GM21825 (cell line): ENCODE measurements around the gene TRAM2.

Source experiments
- ATAC-seq: cut with Tn5 transposase; IDR thresholded peaks from one replicate; pipeline ENCODE4 v1.9.1; 2021; ENCODE audit warnings: mild to moderate bottlenecking, moderate library complexity; ENCODE audit not compliant: unreplicated experiment

The TRAM2 gene

DNA sequence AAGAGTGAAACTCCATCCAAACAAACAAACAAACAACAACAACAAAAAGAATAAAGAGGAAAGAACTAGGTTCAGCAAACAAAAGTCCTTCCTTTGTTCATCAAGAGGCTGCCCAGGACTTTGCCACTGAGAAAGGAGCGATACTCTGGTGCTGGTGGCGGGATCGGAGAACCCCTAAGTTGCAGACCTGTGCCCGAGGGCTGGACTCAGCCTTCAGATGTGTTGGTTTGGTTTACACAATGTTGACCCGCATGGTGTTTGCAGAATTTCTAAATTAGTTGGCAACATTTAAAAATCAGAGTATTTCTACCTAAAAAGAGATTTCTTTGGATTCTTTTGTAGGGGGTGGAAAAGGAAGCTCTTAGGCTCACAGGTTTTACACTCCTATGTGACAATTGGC is 42.5 kb downstream of the TRAM2 start:
- ATAC-seq = no peak

DNA sequence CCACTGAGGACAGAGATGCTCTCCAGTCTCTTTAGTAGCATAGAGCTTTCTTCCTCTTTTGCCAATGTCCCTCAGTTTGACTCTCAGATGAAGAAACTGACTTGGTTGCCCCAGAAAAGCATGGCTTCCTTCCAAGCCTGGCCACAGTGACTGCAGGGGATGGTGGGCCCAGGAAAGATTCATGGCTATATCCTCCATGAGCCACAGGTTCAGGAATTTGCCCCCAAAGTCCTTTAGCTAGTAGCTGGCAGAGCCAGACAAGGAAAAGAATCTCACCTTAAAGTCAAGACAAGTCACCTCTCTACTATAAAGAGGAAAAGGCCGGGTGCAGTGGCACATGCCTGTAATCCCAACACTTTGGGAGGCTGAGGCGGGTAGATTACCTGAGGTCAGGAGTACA is 43.4 kb downstream of the TRAM2 start:
- no peak for ATAC-seq

DNA sequence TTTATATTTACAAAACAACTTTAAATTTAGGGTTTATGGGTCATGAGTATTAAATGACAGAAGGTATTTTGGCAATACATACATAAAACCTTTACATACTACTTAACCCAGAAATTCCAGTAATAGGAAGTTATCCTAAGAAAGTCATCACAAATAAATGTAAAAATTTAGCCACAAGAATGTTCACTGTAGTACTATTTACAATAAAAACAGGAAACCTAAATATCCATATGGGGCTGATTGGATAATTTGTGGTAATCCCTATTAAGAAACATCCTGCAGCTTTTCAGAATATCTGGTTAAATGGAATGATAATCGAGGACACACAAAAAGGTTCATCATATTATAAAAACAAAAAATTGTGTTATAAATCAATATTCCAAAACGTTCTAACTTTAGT is 44.4 kb downstream of the TRAM2 start:
- no peak for ATAC-seq

DNA sequence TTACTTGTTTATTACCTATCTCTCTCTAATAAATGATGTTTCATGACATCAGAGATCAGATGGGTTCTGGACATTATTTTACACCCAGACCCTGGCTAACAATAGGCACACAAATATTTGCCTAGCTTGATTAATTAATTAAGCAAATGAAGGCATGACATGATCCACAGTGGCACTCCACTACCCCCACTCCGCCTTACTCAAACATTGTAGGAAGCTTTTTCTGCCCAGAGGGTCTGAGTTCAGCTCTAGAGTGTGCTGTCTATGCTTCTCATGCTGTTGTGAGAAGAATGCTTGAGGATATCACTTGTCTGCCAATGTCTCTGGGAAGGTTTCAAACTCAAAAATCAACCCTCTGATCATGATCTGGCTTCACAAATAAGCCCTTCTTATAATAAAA is 45.0 kb downstream of the TRAM2 start:
- no peak for ATAC-seq

DNA sequence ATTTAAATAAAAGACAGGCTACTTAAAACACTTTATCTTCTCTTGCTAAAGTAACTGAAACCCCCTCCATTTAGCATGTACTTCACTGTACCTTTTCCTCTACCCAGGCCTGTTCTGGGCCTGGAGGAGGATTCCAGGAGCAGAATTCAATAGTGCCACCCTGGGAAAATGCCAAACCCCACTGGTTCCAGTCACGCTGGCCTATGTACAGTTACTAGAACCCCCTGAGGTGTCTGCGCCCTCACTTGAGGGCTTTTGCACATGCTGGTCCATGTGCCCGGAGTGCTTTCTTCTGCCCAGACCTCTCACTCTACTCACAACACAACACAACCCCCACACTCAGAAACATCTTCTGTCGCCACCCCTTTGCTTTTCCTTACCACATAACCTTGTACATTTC is 45.5 kb downstream of the TRAM2 start:
- no peak for ATAC-seq

DNA sequence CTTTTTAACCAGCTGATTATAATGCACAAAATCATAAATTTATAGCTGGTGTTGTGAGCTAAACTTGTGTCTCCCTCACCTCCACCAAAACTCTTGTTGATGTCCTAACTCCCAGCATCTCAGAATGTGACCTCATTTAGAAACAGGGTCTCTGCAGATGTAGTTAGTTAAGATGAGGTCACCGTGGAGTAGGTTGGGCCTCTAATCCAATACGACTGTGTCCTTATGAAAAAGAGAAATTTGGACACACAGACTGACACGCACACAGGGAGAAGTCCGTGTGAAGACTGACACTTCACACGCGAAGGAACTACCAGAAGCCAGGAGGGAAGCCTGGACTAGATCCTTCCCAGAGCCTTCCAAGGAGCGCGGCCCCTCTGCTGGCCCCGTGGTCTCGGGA is 46.5 kb downstream of the TRAM2 start:
- no peak for ATAC-seq

DNA sequence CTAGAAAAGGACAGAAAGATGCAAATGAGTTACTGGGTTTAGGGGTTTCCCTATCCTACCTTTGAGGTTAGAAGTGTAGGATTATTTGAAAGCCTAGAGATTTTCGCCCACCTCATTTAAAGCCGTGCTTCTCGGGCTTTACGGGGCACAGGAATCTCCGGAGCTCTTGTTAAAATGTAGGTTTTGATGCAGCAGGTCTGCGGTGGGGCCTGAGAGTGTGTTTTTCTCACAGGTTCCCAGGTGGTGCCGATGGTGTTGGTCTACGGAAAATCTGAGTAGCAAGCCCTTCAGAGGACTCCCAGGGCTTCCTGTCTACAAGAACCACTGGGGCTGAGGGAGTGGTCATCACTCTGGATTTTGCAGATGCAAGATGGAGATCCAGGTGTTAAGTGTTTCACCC is 47.5 kb downstream of the TRAM2 start:
- ATAC-seq = no peak

DNA sequence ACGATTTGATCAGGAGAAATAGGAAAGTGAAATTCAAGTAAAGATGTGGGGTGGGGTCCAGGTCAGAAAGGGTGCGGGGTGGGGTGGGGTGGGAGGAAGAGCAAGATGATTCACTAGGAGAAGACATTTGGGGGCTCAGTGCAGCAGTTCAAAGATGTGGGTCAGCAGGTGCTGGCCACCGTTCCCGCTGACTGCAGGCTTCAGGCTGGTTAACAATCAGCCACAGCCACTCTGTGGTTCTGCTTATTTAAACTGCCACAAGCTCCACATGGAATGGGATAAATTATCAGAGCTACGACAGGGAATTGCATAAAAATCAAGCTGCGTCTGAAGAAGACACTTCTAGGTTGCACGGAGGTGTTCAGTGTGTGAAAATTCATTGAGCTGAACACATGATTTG is 49.4 kb downstream of the TRAM2 start:
- ATAC-seq = no peak

DNA sequence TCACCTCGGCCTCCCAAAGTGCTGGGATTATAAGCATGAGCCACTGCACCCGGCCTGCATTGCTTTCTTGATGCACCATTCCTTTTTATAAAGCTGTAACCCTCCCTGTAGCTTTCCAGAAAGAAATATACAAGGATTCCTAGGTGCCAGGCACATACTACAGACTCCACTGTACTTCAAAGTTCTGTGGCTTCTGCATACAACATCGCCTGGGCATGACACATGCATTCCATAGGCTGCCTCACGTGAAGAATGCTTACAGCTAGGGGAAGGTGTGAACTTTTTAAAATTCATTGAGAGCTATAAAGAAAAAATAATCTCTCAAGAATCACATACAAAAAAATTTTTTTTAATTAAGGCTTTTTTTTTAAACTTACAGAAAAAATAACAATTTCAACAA is 50.2 kb downstream of the TRAM2 start:
- ATAC-seq = no peak

DNA sequence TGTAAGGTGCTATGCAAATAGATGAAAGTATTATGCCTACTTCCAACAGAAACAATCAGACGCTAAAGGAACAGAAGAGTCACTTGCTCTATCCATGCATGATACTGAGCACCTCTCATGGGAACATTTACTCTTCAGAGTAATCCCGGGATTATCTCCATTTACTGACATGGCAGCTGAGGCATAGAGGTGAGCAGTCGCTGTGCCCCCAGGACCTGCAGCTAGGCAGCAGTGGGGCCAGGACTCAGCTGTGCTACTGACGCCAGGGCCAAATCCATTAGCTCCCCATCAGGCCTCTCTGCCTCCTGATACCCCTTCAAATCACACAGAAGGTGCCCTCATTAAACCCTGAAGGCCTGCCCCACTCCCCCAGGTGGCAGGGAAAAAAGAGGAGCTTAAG is 51.9 kb downstream of the TRAM2 start:
- no peak for ATAC-seq

DNA sequence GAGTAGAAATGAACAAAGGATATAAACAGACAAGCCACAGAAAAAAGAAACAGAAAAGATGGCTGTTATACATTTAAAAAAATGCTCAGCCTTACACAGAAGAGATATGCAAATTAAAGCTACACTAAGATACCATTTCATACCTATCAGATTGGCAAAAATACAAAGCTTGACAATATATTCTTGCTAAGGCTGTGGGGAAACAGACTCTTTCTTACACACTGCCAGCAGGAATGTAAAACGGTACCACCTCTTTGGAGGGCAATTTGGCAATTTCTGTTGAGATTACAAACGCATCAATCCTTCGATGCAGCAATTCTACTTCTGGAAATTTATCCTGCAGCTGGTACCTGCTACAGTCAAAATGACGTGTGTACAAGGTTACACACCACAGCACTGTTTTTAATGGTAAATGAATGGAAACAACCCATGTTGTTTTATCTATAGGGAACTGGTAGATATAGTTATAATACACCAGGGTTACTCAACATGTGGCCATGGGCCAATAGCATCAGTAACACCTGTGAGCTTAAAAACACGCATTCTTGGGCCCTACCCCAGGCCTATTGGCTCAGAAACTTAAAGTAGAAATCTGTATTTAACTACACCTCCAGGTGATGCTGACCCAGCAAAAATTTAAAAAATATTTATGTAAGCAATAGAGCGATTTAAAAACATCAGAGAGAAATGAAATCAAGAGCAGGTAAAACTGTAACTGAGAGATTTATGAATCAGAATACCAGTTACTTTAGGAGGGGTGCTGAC is 53.3 kb downstream of the TRAM2 start:
- ATAC-seq = no peak

DNA sequence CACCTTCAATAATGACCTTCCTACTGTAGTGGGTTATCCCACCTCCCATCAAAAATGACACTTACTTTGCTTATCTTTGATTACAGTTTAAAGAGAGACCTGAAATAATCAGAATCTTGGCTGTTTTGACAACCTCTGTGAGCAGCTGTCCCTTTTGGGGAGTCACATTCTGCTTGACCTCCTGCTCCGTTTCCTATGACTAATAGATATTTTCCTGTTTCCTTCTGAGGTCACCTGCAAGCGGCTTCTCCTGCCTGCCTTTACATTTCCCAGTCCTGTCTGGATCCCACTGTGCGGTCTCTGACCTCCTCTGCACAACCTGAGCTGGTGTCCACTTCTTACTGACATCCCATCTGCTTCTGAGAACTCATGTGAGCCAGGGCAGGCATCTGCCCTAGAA is 54.2 kb downstream of the TRAM2 start:
- no peak for ATAC-seq

DNA sequence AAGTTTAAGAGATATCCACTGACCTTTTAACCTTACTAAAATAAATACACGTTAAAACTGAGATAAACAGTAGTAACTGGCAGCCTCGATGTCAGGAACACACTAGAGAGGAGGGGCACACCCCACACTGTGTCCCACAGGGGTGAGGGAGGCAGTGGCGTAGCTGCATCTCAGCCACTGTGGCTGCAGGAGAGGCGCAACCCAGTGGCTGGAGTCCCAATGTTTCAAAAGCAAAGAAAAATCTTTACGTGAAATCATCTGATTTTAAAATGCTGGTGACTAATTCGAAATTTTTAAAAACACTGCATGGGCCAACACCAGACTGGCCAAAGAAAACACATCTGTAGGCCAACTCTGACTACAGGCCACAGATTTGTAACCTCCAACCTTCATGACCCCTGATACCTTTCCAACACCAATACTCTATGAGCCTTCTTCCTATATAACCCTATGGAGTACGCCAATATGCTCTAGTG is 54.7 kb downstream of the TRAM2 start:
- ATAC-seq = no peak

DNA sequence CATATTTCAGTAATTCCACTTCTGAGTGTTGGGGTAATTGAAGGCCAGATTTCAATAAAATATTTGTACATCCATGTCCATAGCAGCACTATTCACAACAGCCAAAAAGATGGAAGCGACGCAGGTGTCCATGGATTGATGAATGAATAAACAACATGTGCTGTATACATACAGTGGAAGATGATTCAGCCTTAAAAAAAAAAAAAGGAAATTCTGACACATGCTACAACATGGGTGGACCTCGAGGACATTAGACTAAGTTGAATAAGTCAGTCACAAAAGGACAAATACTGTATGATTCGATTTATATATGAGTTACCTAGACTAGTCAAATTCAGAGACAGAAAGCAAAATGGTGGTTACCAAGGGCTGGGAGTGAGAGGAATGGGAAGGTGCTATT is 57.2 kb downstream of the TRAM2 start:
- no peak for ATAC-seq

DNA sequence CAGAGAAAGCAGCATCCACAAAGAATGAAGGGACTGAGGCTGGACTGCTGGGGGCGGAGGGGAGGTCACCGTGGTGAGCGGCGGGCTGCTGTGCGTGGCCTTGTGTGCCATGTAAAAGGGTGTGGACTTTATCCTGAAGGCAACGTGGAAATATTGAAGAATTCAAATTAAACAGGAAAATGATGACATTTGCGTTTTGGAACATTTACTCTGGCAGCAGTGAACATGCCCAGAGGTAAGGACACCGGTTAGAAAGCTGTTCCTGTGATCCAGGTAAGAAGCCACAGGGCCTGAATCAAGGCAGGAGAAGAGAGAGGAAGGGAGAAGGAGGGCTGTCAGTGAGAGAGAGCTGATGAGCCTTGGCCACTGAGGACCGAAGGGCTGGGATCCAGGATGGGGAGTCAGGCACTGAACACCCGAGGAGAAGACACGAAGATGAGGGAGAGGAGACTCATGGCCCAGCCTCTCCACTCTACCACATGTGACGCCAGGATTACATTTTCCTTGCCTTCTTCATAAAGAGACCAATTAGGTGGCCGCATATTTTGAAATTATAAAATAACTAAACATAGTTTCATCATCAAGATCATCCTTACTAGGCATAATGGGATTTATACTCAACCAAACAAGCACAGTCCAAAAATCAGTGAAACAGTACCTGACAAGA is 58.4 kb downstream of the TRAM2 start:
- no peak for ATAC-seq

DNA sequence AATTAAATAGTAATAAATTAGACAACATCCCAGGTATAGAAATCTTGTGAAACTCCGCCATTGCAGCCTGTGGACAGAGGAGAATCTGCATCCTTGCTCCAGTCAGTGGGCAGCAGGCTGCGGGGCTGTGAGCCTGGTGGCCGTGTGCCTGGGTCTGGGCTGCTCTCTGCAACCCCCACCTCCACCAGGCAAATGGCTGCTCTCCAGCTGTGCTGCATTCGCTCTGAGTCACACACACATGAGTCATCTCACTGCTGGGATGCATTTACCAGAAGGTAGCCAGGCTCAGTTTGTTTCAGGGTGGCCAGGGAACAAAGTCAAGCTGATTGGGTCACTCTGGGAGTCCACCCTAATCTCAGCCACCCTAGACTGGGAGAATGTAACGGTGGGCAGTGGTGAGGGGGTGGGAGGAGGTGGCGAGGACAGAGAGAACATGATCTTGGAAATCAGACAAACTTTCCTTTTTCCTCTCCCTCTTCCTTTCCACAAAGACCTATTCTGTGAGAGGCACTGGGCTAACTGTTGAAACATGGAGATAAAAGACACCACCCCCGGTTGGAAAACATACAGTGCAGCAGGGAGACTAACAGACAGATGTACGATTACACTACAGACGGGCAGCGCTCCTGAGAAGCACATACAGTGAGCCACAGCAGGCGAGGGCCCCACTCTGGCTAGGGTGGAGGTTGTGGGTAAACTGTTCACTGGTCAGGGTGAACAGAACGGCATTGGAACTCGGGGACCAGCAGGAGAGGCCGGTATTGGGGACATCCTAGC is 59.2 kb downstream of the TRAM2 start:
- peak; percentile 96 for ATAC-seq

DNA sequence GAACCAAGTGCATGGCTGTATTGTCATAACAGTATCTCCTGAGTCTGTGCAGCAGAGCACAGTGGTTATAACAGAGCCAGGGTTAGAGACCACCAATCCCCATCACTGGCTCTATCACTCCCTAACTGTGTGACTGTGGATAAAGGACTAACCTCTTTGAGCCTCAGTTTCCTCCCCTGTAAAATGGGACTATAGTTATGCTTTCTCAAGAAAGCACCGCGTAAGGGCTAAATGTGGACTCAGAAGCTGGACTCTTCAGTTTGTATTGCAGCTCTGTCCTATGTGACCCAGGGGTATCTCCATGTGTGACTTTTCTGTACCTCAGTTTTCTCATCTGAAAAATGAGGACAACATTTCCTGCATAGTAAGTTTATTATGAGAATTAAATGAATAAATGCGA is 59.9 kb downstream of the TRAM2 start:
- no peak for ATAC-seq

DNA sequence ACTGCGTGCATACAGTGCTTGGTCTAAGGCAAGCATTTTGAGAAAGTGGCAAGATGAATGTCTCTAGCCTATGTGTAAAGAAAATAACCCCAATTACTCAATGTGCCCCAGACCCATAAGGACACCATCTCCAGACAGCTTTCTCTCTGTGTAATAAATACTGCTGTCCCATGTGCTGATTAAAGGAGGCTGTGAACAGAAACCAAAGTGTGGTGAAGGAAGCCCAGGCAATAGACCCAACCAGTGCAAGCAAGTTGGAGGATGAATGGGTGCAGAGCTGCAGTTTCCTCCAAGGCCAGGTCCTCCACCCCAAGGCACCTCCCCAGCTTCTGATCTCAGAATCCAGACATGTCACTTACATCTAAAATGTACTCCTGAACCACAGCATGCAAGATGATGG is 60.6 kb downstream of the TRAM2 start:
- ATAC-seq = no peak

DNA sequence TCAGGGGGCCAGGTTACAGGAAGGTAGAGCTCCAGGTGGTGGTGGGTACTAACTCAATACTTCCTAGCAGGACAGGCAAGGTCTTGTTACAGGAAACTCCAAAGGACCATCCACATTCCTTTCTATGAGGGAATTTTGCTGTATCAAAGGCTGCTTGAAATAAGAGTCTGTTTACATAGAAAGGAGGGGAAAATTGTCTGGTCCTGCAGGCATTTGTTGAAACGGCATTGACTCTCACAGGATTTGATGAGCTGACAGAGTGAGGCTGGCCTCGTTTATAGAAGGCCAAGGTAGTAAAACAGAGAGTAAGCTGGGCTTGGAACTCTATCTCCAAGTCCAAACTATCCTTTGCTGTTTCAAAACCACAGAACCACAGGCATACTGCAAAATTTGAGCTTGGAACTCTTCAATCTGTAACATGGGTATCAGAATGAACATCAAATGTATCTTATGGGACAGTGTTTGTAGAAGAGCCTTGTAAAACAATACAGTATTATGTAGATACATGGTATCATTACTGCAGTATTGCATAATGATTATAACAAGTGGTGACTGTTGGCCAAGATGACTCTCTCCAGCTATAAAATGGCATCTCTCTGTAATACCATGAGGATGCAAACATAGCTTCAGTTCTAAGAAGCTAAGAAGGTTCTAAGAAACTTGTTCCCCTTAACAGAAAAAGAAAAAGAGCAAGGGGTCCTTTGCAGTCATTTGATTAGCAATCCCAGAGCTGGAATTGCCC is 61.5 kb downstream of the TRAM2 start:
- ATAC-seq = no peak

DNA sequence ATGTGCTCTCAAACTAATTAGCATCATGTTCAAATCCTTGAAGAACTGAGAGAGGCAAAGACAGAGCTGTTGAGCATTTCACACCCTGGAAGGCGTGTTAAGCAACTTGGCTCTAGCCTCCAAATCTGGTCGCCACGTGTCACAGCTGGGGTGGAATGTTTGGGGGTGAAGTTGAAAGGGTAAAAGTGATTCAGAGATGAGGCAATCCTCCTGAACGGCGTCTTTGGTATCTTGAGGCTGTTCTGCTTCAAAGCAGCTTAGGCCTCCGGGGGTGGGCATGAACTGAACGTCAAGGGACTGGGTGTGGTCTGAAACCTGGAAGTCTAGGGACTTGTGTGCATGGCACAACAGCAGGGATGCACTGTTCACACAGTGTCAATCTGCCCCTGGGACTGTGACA is 62.3 kb downstream of the TRAM2 start:
- ATAC-seq = no peak

DNA sequence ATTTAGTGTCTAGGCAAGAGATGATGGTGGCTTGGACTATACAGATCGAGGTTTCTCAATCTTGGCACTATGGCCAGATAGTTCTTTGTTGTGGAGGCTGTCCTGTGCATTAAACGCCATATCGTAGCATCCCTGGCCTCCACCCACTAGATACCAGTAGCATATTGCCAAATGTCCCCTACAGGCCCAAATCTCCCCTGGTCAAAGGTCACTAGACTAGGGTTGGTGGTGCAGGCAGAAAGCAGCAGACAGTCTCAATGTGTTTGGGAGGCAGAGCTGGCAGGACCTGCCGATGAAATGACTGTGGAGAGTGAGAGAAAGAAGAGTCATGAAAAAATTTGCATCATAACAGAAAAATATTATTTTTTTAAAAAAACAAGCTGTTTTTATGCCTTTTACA is 63.0 kb downstream of the TRAM2 start:
- no peak for ATAC-seq
